Measurements from ENCODE around the gene ANKRD11. TPM values are rescaled to one million over a fixed set of nuclear protein-coding genes. Genes with fewer than 3 reads are reported as not detected.

ANKRD11 gene
- 140 TPM for total RNA-seq

- intact Hi-C loops (cut with DNase I), result loop anchor here (10.0 kb wide), 1 partner anchor 156 kb away; no protein-coding TSS in a partner anchor
- peak; percentile 99 for DNase-seq (ENCODE audit: low spot score)
- ATAC-seq, result peak; percentile 99
Observed at GRCh38 chr16:89490439-89491237, at the start of gene ANKRD11. Gene ANKRD11 (minus strand): TSS chr16:89490561. CDS start chr16:89317019, 173,542 bp downstream.

DNA sequence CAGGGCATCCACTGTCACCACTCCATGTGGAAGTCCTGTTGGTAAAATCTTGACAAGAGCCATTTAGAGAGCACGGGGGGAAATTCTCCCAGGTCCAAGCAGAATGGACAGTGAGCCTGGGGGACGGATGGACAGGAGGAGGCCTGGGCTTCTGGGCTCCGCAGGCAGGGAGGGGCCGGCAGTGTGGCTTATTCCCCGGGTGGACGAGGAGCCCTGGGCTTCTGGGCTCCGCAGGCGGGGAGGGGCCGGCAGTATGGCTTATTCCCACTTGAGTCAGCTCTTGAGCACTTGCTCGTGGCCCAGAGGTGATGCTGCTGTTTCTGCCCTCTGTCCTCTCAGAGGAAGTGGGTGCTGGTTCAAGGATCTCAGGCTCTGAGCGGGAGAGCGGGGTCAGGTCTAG is 47.9 kb upstream of the ANKRD11 start:
- intact Hi-C loops (cut with DNase I), result no loop called here
- DNase-seq (ENCODE audit: low spot score) (no peak), ATAC-seq (no peak)

GRCh38 chr16:89537549-89537925 is 47.2 kb upstream of the ANKRD11 start:
- intact Hi-C loops (cut with DNase I), result no loop called here
- DNase-seq (ENCODE audit: low spot score) (no peak), ATAC-seq (no peak)

DNA sequence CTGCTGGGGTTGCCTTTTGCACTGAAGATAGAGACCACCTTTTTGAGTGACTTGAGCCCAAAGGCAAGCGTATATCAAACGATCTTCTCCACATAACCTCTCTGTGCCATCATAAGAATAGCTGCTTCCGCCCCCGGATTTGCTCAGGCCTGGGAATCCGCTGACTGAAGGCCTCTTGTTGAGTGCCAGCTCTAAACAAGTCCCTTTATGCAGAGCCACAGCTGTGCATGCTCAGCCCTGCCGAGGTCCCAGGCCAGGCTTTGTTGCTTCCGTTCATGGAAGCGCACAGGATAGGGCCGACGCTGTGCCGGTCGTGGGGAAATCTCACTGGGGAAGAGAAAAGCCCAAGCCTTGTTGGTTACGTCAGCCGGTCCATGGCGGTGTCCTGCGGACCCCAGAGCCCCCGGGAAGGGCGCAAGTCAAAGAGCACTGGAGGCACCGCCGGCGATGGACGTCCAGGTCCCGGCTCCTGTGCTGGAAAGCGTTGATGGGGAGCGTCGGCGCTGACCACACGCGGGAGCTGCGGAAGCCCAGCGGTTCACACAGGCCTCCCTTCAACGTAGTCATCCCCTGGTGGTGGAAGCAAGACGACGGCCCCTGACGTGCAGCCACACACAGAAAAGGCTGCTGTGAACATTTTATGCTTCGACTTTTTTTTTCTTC is 46.7 kb upstream of the ANKRD11 start:
- DNase-seq (ENCODE audit: low spot score), result no peak
- peak; percentile 57 for ATAC-seq
- intact Hi-C loops (cut with DNase I), result no loop called here

DNA sequence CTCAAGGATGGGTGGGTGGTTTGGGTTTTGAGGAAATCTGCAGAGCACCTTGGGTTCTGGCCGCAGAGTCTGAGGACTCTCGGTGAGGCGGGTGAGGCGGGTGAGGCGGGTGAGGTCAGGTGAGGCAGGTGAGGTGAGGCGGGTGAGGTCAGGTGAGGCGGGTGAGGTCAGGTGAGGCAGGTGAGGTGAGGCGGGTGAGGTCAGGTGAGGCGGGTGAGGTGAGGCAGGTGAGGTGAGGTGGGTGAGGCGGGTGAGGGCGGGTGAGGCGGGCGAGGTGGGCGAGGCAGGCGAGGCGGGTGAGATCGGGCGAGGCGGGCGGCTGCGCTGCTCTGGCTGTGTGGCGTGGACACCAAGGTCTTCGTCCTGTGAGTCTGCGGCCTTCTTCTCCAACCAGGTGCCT is 46.0 kb upstream of the ANKRD11 start:
- DNase-seq (ENCODE audit: low spot score), result no peak
- ATAC-seq, result no peak
- intact Hi-C loops (cut with DNase I), result no loop called here

DNA sequence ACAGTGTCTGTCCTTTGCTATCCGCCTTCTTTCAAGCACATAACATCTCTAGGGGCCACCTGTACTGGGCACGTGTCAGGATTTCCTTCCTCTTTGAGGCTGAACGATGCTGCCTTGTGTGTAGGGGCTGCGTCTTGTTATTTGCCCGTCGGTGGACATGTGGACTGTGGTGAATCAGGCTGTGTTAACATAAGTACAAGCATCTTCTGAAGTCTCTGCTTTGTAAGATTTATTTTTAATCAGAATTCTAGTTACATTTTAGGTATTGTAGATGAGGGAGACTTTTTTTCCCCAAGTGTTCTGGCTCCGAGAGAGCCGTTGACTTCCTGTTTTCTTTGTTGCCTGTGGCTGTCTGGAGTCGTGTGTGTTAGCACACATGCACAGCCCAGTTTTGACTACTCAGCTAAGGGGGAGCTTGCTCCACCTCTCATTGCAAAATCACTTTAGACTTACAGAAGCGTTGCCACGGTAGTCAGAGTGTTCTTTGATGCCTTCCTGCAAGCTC is 43.9 kb upstream of the ANKRD11 start:
- intact Hi-C loops (cut with DNase I), result no loop called here
- ATAC-seq (peak; percentile 80), DNase-seq (ENCODE audit: low spot score) (no peak)

DNA sequence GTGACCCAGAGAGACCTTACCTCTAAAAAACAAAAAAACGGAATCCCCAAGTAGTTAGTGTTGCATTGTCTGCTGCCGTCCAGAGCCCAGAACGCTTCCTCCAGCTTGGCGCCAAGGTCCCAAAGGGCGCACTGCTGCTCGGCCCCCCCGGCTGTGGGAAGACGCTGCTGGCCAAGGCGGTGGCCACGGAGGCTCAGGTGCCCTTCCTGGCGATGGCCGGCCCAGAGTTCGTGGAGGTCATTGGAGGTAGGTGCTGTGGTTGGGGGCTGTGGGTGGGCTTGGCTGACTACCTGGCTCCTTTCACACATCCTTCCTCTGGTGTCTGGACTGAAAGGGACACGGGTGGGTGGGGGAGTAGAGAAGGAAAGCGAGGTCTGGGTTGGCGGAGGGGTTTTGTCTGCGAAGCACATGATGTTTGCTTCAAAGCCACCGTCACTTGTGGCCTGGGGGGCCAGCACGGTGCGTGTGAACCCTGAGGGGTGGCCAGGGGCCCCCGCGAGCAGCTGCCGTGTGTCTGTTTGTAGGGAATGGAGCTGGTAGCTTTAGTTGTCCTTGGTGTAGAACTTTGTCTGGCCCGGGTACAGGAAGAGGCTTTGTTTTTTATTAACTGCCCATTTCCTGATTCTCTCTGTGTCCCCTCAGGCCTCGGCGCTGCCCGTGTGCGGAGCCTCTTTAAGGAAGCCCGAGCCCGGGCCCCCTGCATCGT is 41.6 kb upstream of the ANKRD11 start:
- no peak for ATAC-seq
- DNase-seq (ENCODE audit: low spot score), result no peak
- intact Hi-C loops (cut with DNase I), result no loop called here

GRCh38 chr16:89530401-89531381 is 40.3 kb upstream of the ANKRD11 start:
- ATAC-seq, result no peak
- DNase-seq (ENCODE audit: low spot score), result no peak
- intact Hi-C loops (cut with DNase I), result no loop called here

- DNase-seq (ENCODE audit: low spot score) (no peak), ATAC-seq (no peak)
- intact Hi-C loops (cut with DNase I), result no loop called here
Observed at GRCh38 chr16:89529097-89529496, 38.7 kb upstream of the ANKRD11 start.

- intact Hi-C loops (cut with DNase I), result no loop called here
Observed at GRCh38 chr16:89525146-89525913, 35.0 kb upstream of the ANKRD11 start.

GRCh38 chr16:89523680-89524344 is 33.5 kb upstream of the ANKRD11 start:
- ATAC-seq (no peak), DNase-seq (ENCODE audit: low spot score) (no peak)
- intact Hi-C loops (cut with DNase I), result no loop called here

More at GRCh38 chr16:89525146-89525913, 35.0 kb upstream of the ANKRD11 start:
- ATAC-seq (no peak), DNase-seq (ENCODE audit: low spot score) (no peak)

GRCh38 chr16:89522287-89522686 is 31.9 kb upstream of the ANKRD11 start:
- intact Hi-C loops (cut with DNase I), result no loop called here
- no peak for ATAC-seq
- DNase-seq (ENCODE audit: low spot score), result no peak

DNA sequence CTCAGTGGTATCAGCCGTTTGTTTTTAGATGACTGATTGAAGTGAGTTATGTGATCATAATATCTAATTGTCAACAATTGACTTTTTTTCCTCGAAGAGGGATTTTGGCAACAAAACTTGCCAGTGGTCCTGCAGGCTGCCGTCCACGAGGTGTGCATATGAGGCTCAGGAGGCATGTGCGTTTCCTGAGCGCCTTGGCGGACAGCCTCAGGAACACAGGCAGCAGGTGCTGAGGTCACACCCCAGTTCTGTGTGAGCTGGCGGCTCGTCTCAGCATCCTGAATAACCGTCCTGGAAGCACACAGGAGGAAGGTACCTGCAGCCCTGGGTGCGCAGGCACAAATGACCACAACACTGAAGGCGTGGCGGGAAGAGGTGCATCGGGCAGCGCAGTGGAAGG is 29.5 kb upstream of the ANKRD11 start:
- no peak for DNase-seq (ENCODE audit: low spot score)
- intact Hi-C loops (cut with DNase I), result no loop called here
- no peak for ATAC-seq

GRCh38 chr16:89517128-89517527 is 26.8 kb upstream of the ANKRD11 start:
- intact Hi-C loops (cut with DNase I), result no loop called here
- no peak for ATAC-seq

DNA sequence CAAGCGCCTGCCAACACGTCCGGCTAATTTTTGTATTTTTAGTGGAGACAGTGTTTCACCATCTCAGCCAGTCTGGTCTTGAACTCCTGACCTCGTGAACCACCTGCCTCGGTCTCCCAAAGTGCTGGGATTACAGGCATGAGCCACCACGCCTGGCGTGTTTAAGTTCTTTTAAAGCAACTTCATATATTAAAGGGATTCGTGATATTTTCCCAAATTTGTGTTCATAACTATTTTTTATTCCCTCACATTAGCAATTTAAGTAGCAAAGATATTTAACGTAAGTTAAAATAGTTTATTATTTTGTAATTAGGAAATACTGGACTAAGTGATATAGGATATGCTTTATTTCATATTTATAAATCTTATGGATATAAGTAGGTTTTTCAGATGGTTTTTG is 22.1 kb upstream of the ANKRD11 start:
- DNase-seq (ENCODE audit: low spot score) (no peak), ATAC-seq (no peak)
- intact Hi-C loops (cut with DNase I), result no loop called here

More at GRCh38 chr16:89517128-89517527, 26.8 kb upstream of the ANKRD11 start:
- no peak for DNase-seq (ENCODE audit: low spot score)

GRCh38 chr16:89511374-89511773 is 21.0 kb upstream of the ANKRD11 start:
- intact Hi-C loops (cut with DNase I), result no loop called here
- DNase-seq (ENCODE audit: low spot score), result no peak
- ATAC-seq, result no peak

DNA sequence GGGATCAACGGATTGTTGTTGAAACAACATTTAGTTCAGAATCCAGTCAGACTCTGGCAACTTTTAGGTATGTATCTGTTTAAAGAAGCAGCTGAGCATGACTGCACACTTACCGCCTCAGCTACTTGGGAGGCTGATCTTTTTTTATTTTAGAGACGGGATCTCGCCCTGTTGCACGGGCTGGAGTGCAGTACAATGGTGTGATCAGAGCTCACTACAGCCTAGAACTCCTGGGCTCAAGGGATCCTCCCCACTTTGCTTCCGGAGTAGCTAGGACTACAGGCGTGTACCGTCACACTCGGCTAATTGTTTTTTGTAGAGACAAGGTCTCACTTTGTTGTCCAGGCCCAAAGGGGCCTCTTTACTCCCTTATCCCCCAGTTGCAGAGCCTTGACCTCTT is 20.2 kb upstream of the ANKRD11 start:
- DNase-seq (ENCODE audit: low spot score), result no peak
- no peak for ATAC-seq
- intact Hi-C loops (cut with DNase I), result no loop called here
